H1 (cell line): ENCODE data around the gene RAB2B. TPM values are rescaled to one million over a fixed set of nuclear protein-coding genes. Genes with fewer than 3 reads are reported as not detected.

Experiments
- CTCF ChIA-PET: fragments of 300-600 bp; sonication (Branson Sonifier 250); formaldehyde crosslinking; loops from one replicate; lab custom pipeline; 2021; ENCODE audit not compliant: partially characterized antibody; lab: Charles Lee
- POLR2A ChIA-PET: fragments of 300-600 bp; sonication (Branson Sonifier 250); formaldehyde crosslinking; loops from one replicate; lab custom pipeline; 2021; ENCODE audit warnings: inconsistent platforms; ENCODE audit not compliant: partially characterized antibody; lab: Charles Lee
- DNase-seq, 2 experiments: peaks; one replicate each; pipeline versions ENCODE4 v3.0.0 to v3.0.0-alpha.2; 2010 to 2022; ENCODE audit warnings: low spot score in 2 of 2, low read depth in 1 of 2, mixed read lengths in 1 of 2
- FAIRE-seq: peaks from 2 replicates; lab custom pipeline; 2011; peaks lifted over from hg19 to GRCh38; lab: Jason Lieb, UNC
- H2AFZ ChIP-seq: 2 replicates; pipeline ENCODE4 v1.8.1; 2012; ENCODE audit warnings: low read length, inconsistent platforms
- H2AK5ac ChIP-seq: 2 replicates; pipeline ENCODE4 v1.6.1; 2013; ENCODE audit warnings: low read depth, low read length
- H2BK120ac ChIP-seq: replicated peaks from 2 replicates; pipeline ENCODE3; 2013; ENCODE audit warnings: low read depth, low read length, inconsistent platforms
- H2BK12ac ChIP-seq: 2 replicates; pipeline ENCODE4 v1.6.1; 2013; ENCODE audit warnings: low read depth, low read length
- H2BK15ac ChIP-seq: 2 replicates; pipeline ENCODE4 v1.6.1; 2013; ENCODE audit warnings: low read length
- H2BK20ac ChIP-seq: 2 replicates; pipeline ENCODE4 v1.6.1; 2013; ENCODE audit warnings: low read length
- H2BK5ac ChIP-seq: 2 replicates; pipeline ENCODE4 v1.6.1; 2013; ENCODE audit warnings: low read depth, low read length
- H3K14ac ChIP-seq: 2 replicates; pipeline ENCODE4 v1.6.1; 2013; ENCODE audit warnings: inconsistent platforms; ENCODE audit not compliant: insufficient read length
- H3K18ac ChIP-seq: 2 replicates; pipeline ENCODE4 v1.6.1; 2013; ENCODE audit warnings: low read length; ENCODE audit errors: extremely low read depth
- H3K23ac ChIP-seq: 2 replicates; pipeline ENCODE4 v1.6.1; 2013; ENCODE audit warnings: inconsistent platforms; ENCODE audit not compliant: insufficient read length
- H3K23me2 ChIP-seq: 2 replicates; pipeline ENCODE4 v1.6.1; 2013; ENCODE audit warnings: low read depth, low read length
- H3K27ac ChIP-seq: 2 replicates; pipeline ENCODE4 v1.6.1; 2011; ENCODE audit warnings: low read depth, low read length, inconsistent platforms
- H3K27me3 ChIP-seq, 4 experiments: replicated peaks in 1 of 4; 1 replicate in 1 of 4; 2 replicates in 3 of 4; pipeline versions ENCODE4 v1.6.1 to v1.8.1; 2011 to 2013; ENCODE audit warnings: low read length in 3 of 4, mild to moderate bottlenecking in 3 of 4, inconsistent platforms in 2 of 4, mixed read lengths in 2 of 4, moderate library complexity in 1 of 4; ENCODE audit not compliant: control insufficient read depth in 3 of 4, insufficient read depth in 3 of 4; ENCODE audit errors: extremely low read depth in 1 of 4
- H3K36me3 ChIP-seq, 4 experiments: 2 replicates each; pipeline versions ENCODE4 v1.6.1 to v1.8.1; 2011 to 2013; ENCODE audit warnings: mild to moderate bottlenecking in 4 of 4, low read length in 3 of 4, moderate library complexity in 2 of 4, control low read depth in 1 of 4, inconsistent platforms in 1 of 4; ENCODE audit not compliant: insufficient read depth in 4 of 4, control insufficient read depth in 2 of 4
- H3K4ac ChIP-seq: replicated peaks from 2 replicates; pipeline ENCODE3; 2013; ENCODE audit warnings: low read length, low read depth, mixed read lengths, inconsistent platforms; ENCODE audit not compliant: insufficient read length
- H3K4me1 ChIP-seq, 4 experiments: replicated peaks in 1 of 4; 1 replicate in 1 of 4; 2 replicates in 3 of 4; pipeline versions ENCODE4 v1.6.1 to v1.8.1; 2011 to 2013; ENCODE audit warnings: low read length in 3 of 4, inconsistent platforms in 2 of 4, mixed read lengths in 1 of 4; ENCODE audit not compliant: insufficient read depth in 4 of 4, control insufficient read depth in 3 of 4
- H3K4me2 ChIP-seq, 2 experiments: 2 replicates each; pipeline versions ENCODE4 v1.6.1 to v1.8.1; 2011 to 2013; ENCODE audit warnings: low read depth in 2 of 2, low read length in 2 of 2, control low read depth in 1 of 2, inconsistent platforms in 1 of 2, mild to moderate bottlenecking in 1 of 2; ENCODE audit not compliant: insufficient read depth in 1 of 2
- H3K4me3 ChIP-seq, 4 experiments: fragments of 200-600, 300-600 bp in 1 of 4; sonication (generic), shearing (Covaris generic), sonication (Bioruptor Twin) in 1 of 4; 2 replicates each; pipeline versions ENCODE4 v1.5.1 to v1.8.1; 2011 to 2016; ENCODE audit warnings: low read length in 4 of 4, low read depth in 3 of 4, control low read depth in 2 of 4, inconsistent platforms in 2 of 4, mild to moderate bottlenecking in 2 of 4, mixed read lengths in 1 of 4, moderate library complexity in 1 of 4; ENCODE audit not compliant: insufficient read depth in 2 of 4; ENCODE audit errors: extremely low read depth in 1 of 4
- H3K56ac ChIP-seq: replicated peaks from 2 replicates; pipeline ENCODE3; 2013; ENCODE audit warnings: low read depth, mild to moderate bottlenecking, mixed read lengths, low read length, inconsistent platforms; ENCODE audit not compliant: insufficient read length
- H3K79me1 ChIP-seq: 2 replicates; pipeline ENCODE4 v1.6.1; 2013; ENCODE audit warnings: low read depth, low read length, control low read depth
- H3K79me2 ChIP-seq, 2 experiments: 2 replicates each; pipeline versions ENCODE4 v1.6.1 to v1.8.1; 2012 to 2013; ENCODE audit warnings: low read length in 2 of 2, mild to moderate bottlenecking in 2 of 2, inconsistent platforms in 1 of 2; ENCODE audit not compliant: insufficient read depth in 2 of 2, control insufficient read depth in 1 of 2
- H3K9ac ChIP-seq, 4 experiments: replicated peaks in 1 of 4; 1 replicate in 1 of 4; 2 replicates in 3 of 4; pipeline versions ENCODE4 v1.6.1 to v1.8.1; 2011 to 2013; ENCODE audit warnings: low read depth in 3 of 4, low read length in 3 of 4, control low read depth in 2 of 4, mild to moderate bottlenecking in 2 of 4, moderate library complexity in 2 of 4, inconsistent platforms in 1 of 4; ENCODE audit errors: extremely low read depth in 1 of 4
- H3K9me3 ChIP-seq, 2 experiments: 2 replicates each; pipeline versions ENCODE4 v1.6.1 to v1.8.1; 2012 to 2013; ENCODE audit warnings: mild to moderate bottlenecking in 2 of 2, moderate library complexity in 2 of 2, control low read depth in 1 of 2, inconsistent platforms in 1 of 2, low read depth in 1 of 2, low read length in 1 of 2, mixed read lengths in 1 of 2; ENCODE audit not compliant: insufficient read depth in 2 of 2
- H4K20me1 ChIP-seq, 2 experiments: replicated peaks in 1 of 2; 2 replicates each; pipeline versions ENCODE3 to v1.8.1; 2011 to 2013; ENCODE audit warnings: inconsistent platforms in 2 of 2, low read length in 2 of 2, mild to moderate bottlenecking in 1 of 2; ENCODE audit not compliant: insufficient read depth in 2 of 2, control insufficient read depth in 1 of 2
- H4K5ac ChIP-seq: 2 replicates; pipeline ENCODE4 v1.6.1; 2013; ENCODE audit warnings: low read length, low read depth, mixed read lengths, inconsistent platforms; ENCODE audit not compliant: insufficient read length
- H4K8ac ChIP-seq: 2 replicates; pipeline ENCODE4 v1.8.0; 2013; ENCODE audit warnings: mild to moderate bottlenecking, moderate library complexity, low read length, inconsistent platforms; ENCODE audit not compliant: insufficient read depth; ENCODE audit errors: extremely low read depth
- H4K91ac ChIP-seq: replicated peaks from 2 replicates; pipeline ENCODE3; 2013; ENCODE audit warnings: low read length, mixed read lengths, inconsistent platforms; ENCODE audit not compliant: insufficient read length
- ATF2 ChIP-seq: IDR thresholded peaks from 2 replicates; pipeline ENCODE4 v1.6.1; 2012; ENCODE audit warnings: low read length, inconsistent platforms
- CBX5 ChIP-seq: fragments of 300-800, 300-1000 bp; sonication (generic); IDR thresholded peaks from 2 replicates; pipeline ENCODE4 v1.7.1; 2016; ENCODE audit warnings: antibody characterized with exemption, low read length, low read depth
- CTCF ChIP-seq, 3 experiments: IDR thresholded peaks; 1 replicate in 2 of 3; 2 replicates in 1 of 3; pipeline versions ENCODE4 v1.5.1 to v1.6.1; 2011; ENCODE audit warnings: low read length in 3 of 3, mild to moderate bottlenecking in 3 of 3, inconsistent platforms in 2 of 3, low read depth in 1 of 3, moderate library complexity in 1 of 3; ENCODE audit not compliant: insufficient read depth in 1 of 3; ENCODE audit errors: control extremely low read depth in 1 of 3
- EZH2 ChIP-seq: fragments of 200-600 bp; sonication (generic); IDR thresholded peaks from 2 replicates; pipeline ENCODE4 v1.7.1; 2012; ENCODE audit warnings: low read depth, mild to moderate bottlenecking, moderate library complexity, low read length, inconsistent platforms; ENCODE audit not compliant: severe bottlenecking
- HDAC6 ChIP-seq: IDR thresholded peaks from one replicate; pipeline ENCODE4 v1.7.1; 2012; ENCODE audit warnings: low read depth, mild to moderate bottlenecking, inconsistent platforms, low read length, moderate library complexity
- NANOG ChIP-seq: IDR thresholded peaks from 2 replicates; pipeline ENCODE4 v1.6.1; 2011; ENCODE audit warnings: low read length, low read depth, mild to moderate bottlenecking, inconsistent platforms; ENCODE audit not compliant: insufficient read depth, poor library complexity, severe bottlenecking
- RAD21 ChIP-seq, 2 experiments: IDR thresholded peaks in 1 of 2; conservative IDR thresholded peaks in 1 of 2; 2 replicates each; pipeline ENCODE4 v1.6.1; 2011; ENCODE audit warnings: low read depth in 2 of 2, low read length in 2 of 2, improper control_type of control experiment in 1 of 2, inconsistent platforms in 1 of 2, mild to moderate bottlenecking in 1 of 2, moderate library complexity in 1 of 2
- SP2 ChIP-seq: IDR thresholded peaks from 2 replicates; pipeline ENCODE4 v1.6.1; 2012; ENCODE audit warnings: mild to moderate bottlenecking, low read length, inconsistent platforms
- TAF1 ChIP-seq: IDR thresholded peaks from 2 replicates; pipeline ENCODE4 v1.6.1; 2011; ENCODE audit warnings: mild to moderate bottlenecking, low read depth, low read length
- polyA plus RNA-seq, 7 experiments: library from polyadenylated mRNA; depleted of rRNA in 3 of 7; stranded (reverse) in 5 of 7; unstranded in 2 of 7; fragments of >200 nt in 5 of 7; fragments of 200-250 nt in 2 of 7; gene quantifications; 1 replicate in 5 of 7; 2 replicates in 1 of 7; 4 replicates in 1 of 7; pipeline versions ENCODE4 v1.2.1 to v1.2.3, GENCODE V29; 2011 to 2013; ENCODE audit warnings: missing spikeins in 2 of 7, mixed read lengths in 2 of 7
- total RNA-seq: library from RNA; stranded (reverse); fragmentation: NEBNext Ultra II Directional; extraction: Animal tissue kit (Norgen Biotek cat#: 25700); gene quantifications from 2 replicates; pipeline ENCODE4 v1.2.1, GENCODE V29; 2021

The RAB2B gene
- total and polyA plus RNA-seq, 2 of the 8 experiments (the other 6 are each of a cell fraction or from before 2014, with no cell fraction given), result 23.4 to 26.1 TPM

- Histone ChIP-seq H2BK15ac (no peak overlapping the region), H4K8ac (no peak overlapping the region), H2BK12ac (0 out of 2 replicates have a peak overlapping the region, but pooled peaks have one; percentile 56), H3K27me3 (no peaks in the 10 kb centered on the region), H3K4me2 (0 out of 4 replicates have a peak overlapping the region, but pooled peaks of 1 of the 2 experiments have one; percentile 27), H3K23ac (no peak overlapping the region), H3K4ac (no peak overlapping the region), H3K4me3 (no peak overlapping the region), H2BK20ac (no peak overlapping the region), H3K9me3 (no peaks in the 10 kb centered on the region), H3K36me3 (peaks cover 0 to 3% (median 0%) of the 10 kb centered on the region in 4 experiments; a peak in 1 of 8 replicates), H2BK120ac (no peak overlapping the region), H4K5ac (no peak overlapping the region), H3K18ac (no peak overlapping the region), H3K27ac (no peak overlapping the region), H3K4me1 (peaks cover 0 to 5% (median 1%) of the 10 kb centered on the region in 4 experiments; a peak in 4 of 7 replicates), H3K23me2 (peaks cover 4% of the 10 kb centered on the region; the same call in 1 of the 2 replicates), H3K79me2 (peaks cover 8 to 79% of the 10 kb centered on the region in 2 experiments), H2AK5ac (no peak overlapping the region; the same call in 1 of the 2 replicates), H4K20me1 (peaks cover 0 to 3% of the 10 kb centered on the region in 2 experiments), H2BK5ac (no peak overlapping the region), H3K79me1 (peaks cover 6% of the 10 kb centered on the region; the same call in 1 of the 2 replicates), H4K91ac (no peak overlapping the region), H3K9ac (no peak overlapping the region; a peak in 1 of 7 replicates), H3K14ac (no peak overlapping the region), H3K56ac (no peak overlapping the region), H2AFZ (no peak overlapping the region)
- DNase-seq (no peak), FAIRE-seq (no peak)
- POLR2A ChIA-PET, result interaction anchor here (0.6 to 1.8 kb wide), 2 partner anchors 10 to 15 kb away, joined by 3 to 10 read pairs; partner anchors contain the start of gene CHD8
- TF ChIP-seq CTCF (IDR thresholded peaks at IDR 0.05; ENCODE audit: control extremely low read depth in 1 of 3, insufficient read depth in 1 of 3, low read depth in 1 of 3, low read length in 3 of 3) (no peak), HDAC6 (no peak), ATF2 (no peak), EZH2 (no peak), RAD21 (IDR thresholded peaks at IDR 0.05 in 1 of 2, conservative IDR thresholded peaks at IDR 0.05 in 1 of 2; ENCODE audit: low read depth in 2 of 2, low read length in 2 of 2) (no peak), CBX5 (no peak), TAF1 (no peak), NANOG (no peak), SP2 (no peak)
- CTCF ChIA-PET, result interaction anchor here (0.7 kb wide), 1 partner anchor 15 kb away, joined by 3 read pairs; the partner anchor contains the start of gene CHD8
Observed at GRCh38 chr14:21440859-21441258, 35.9 kb downstream of the RAB2B start.
